Tibial artery (tissue), 4 donors: ENCODE results near the gene MTTP.

Experiments used
- DNase-seq, 2 donors: peaks; one replicate each; pipeline ENCODE4 v3.0.0-alpha.2; 2019
- H3K27ac ChIP-seq, 2 donors: fragments of 200-600 bp; sonication (generic) in 1 of 2; 1 replicate in 1 of 2; 2 replicates in 1 of 2; pipeline ENCODE4 v1.5.1; 2018 to 2019; ENCODE audit warnings: mild to moderate bottlenecking in 1 of 2
- H3K27me3 ChIP-seq, 2 donors: fragments of 200-600 bp; sonication (generic) in 1 of 2; one replicate each; pipeline versions ENCODE4 v1.5.1 to v1.6.0; 2016 to 2019
- H3K36me3 ChIP-seq, 3 donors: fragments of 200-600 bp; sonication (generic) in 2 of 3; one replicate each; pipeline ENCODE4 v1.5.1; 2016 to 2019; ENCODE audit warnings: mild to moderate bottlenecking in 2 of 3
- H3K4me1 ChIP-seq, 4 donors: fragments of 200-600 bp; sonication (generic) in 2 of 4; 1 replicate in 3 of 4; 2 replicates in 1 of 4; pipeline ENCODE4 v1.5.1; 2016 to 2019
- H3K4me3 ChIP-seq, 2 donors: fragments of 200-600 bp; sonication (generic) in 1 of 2; 1 replicate in 1 of 2; 2 replicates in 1 of 2; pipeline ENCODE4 v1.5.1; 2018 to 2019; ENCODE audit warnings: mild to moderate bottlenecking in 2 of 2
- H3K9me3 ChIP-seq, 3 donors: fragments of 200-600 bp; sonication (generic) in 1 of 3; one replicate each; pipeline ENCODE4 v1.5.1; 2016 to 2019
- CTCF ChIP-seq, 2 experiments: fragments of 200-600 bp in 1 of 2; fragments of 450-650 bp in 1 of 2; IDR thresholded peaks; one replicate each; pipeline ENCODE4 v1.5.1; 2017 to 2019; ENCODE audit warnings: antibody characterized with exemption in 2 of 2, mild to moderate bottlenecking in 1 of 2, moderate library complexity in 1 of 2
- intact Hi-C: fragments of 100-400 bp; cut with DNase I; formaldehyde crosslinking; loops from one replicate; pipeline ENCODE4 v1.15.0; 2023; ENCODE audit warnings: low total_unique reads

The MTTP gene

GRCh38 chr4:99637174-99637573 is 62.5 kb downstream of the MTTP start:
- Histone ChIP-seq H3K4me3 (no peak overlapping the region), H3K36me3 (no peaks in the 10 kb centered on the region), H3K27ac (no peak overlapping the region), H3K9me3 (no peaks in the 10 kb centered on the region), H3K27me3 (no peaks in the 10 kb centered on the region), H3K4me1 (peaks cover 0 to under 1% (median under 1%) of the 10 kb centered on the region in 4 donors)
- intact Hi-C loops = no loop called here
- DNase-seq = no peak
- no peak for TF ChIP-seq CTCF (IDR thresholded peaks at IDR 0.05)

- no peak for DNase-seq
- TF ChIP-seq CTCF (IDR thresholded peaks at IDR 0.05) = no peak
- H3K4me3 ChIP-seq = no peak overlapping the region
- no peaks in the 10 kb centered on the region for H3K36me3 ChIP-seq
- intact Hi-C loops = no loop called here
- no peak overlapping the region for H3K27ac ChIP-seq
- H3K27me3 ChIP-seq = no peaks in the 10 kb centered on the region
- no peaks in the 10 kb centered on the region for H3K9me3 ChIP-seq
- H3K4me1 ChIP-seq = peaks cover 0 to 27% (median 7%) of the 10 kb centered on the region in 4 donors
These were observed 66.1 kb downstream of the MTTP start for GRCh38 chr4:99640676-99641075.

GRCh38 chr4:99642725-99643489 is 68.3 kb downstream of the MTTP start:
- no peak overlapping the region for H3K4me3 ChIP-seq
- TF ChIP-seq CTCF (IDR thresholded peaks at IDR 0.05) = no peak
- H3K27ac ChIP-seq = peak overlapping the region; percentile 66 to 68
- intact Hi-C loops = no loop called here
- peaks cover 0 to 28% (median 7%) of the 10 kb centered on the region in 4 donors for H3K4me1 ChIP-seq
- DNase-seq = peak; percentile 82 to 95
- H3K27me3 ChIP-seq = no peaks in the 10 kb centered on the region
- H3K36me3 ChIP-seq = no peaks in the 10 kb centered on the region
- H3K9me3 ChIP-seq = no peaks in the 10 kb centered on the region

DNA sequence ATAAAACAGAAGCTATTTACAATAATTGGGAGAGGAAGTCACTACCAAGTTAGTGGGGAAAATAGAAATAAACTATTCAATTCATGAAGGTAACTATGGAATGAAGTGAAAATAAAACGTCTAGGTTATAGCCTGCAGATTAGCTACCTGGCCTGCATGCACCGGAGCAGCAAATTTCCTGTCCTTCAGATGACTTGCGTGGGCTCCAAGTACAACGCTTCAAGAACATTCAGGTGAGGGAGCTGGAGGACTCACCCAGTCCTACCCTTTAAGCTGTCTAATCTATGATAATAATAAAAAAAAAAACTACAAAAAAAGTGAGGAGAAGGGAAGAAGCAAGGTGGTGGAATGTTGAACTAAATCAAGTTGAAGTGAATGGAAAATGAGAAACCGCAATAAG is 69.8 kb downstream of the MTTP start:
- Histone ChIP-seq H3K27me3 (no peaks in the 10 kb centered on the region), H3K4me1 (peaks cover 0 to 28% (median 7%) of the 10 kb centered on the region in 4 donors), H3K9me3 (no peaks in the 10 kb centered on the region), H3K27ac (no peak overlapping the region), H3K4me3 (no peak overlapping the region), H3K36me3 (no peaks in the 10 kb centered on the region)
- no peak for DNase-seq
- intact Hi-C loops = no loop called here
- TF ChIP-seq CTCF (IDR thresholded peaks at IDR 0.05) = no peak

- Histone ChIP-seq H3K9me3 (no peaks in the 10 kb centered on the region), H3K27ac (no peak overlapping the region), H3K27me3 (no peaks in the 10 kb centered on the region), H3K4me3 (no peak overlapping the region), H3K4me1 (peaks cover 0 to 28% (median 7%) of the 10 kb centered on the region in 4 donors), H3K36me3 (no peaks in the 10 kb centered on the region)
- intact Hi-C loops = no loop called here
- no peak for DNase-seq
- TF ChIP-seq CTCF (IDR thresholded peaks at IDR 0.05) = no peak
These were observed 70.4 kb downstream of the MTTP start for GRCh38 chr4:99645036-99645435.
